GM12872 (cell line): ENCODE measurements around the gene ZNF644.

ENCODE experiments used
- CTCF ChIP-seq: IDR thresholded peaks from 3 replicates; pipeline ENCODE4 v1.5.1; 2011; ENCODE audit warnings: low read depth, mild to moderate bottlenecking, low read length, moderate library complexity; ENCODE audit not compliant: insufficient read depth

ZNF644 gene

GRCh38 chr1:90922202-90922601 is 99.6 kb downstream of the ZNF644 start:
- no peak for TF ChIP-seq CTCF

- TF ChIP-seq CTCF: no peak
Measured at GRCh38 chr1:90919900-90920299, 101.9 kb downstream of the ZNF644 start.

GRCh38 chr1:90919190-90919719 is 102.6 kb downstream of the ZNF644 start:
- TF ChIP-seq CTCF: no peak

- no peak for TF ChIP-seq CTCF
Measured at GRCh38 chr1:90911353-90911752, 110.5 kb downstream of the ZNF644 start.

GRCh38 chr1:90902672-90903071 is 119.2 kb downstream of the ZNF644 start:
- no peak for TF ChIP-seq CTCF

GRCh38 chr1:90899263-90899662 is 122.6 kb downstream of the ZNF644 start:
- no peak for TF ChIP-seq CTCF

GRCh38 chr1:90882221-90882620 is 139.6 kb downstream of the ZNF644 start:
- no peak for TF ChIP-seq CTCF
